Neural cell (in vitro differentiated cells): ENCODE results near the gene BCDIN3D. TPM values are rescaled to one million over a fixed set of nuclear protein-coding genes. Genes with fewer than 3 reads are reported as not detected.

ENCODE experiments used
- H2AFZ ChIP-seq: fragments of 200-600, 300-800 bp; sonication (generic), shearing (Covaris generic); 2 replicates; pipeline ENCODE4 v1.6.0; 2014; ENCODE audit warnings: low read depth, mild to moderate bottlenecking, antibody characterized with exemption, low read length, moderate library complexity
- H3F3A ChIP-seq: fragments of 200-600 bp; shearing (Covaris generic); 2 replicates; pipeline ENCODE4 v1.6.1; 2016; ENCODE audit warnings: mild to moderate bottlenecking, moderate library complexity, mixed read lengths, antibody characterized with exemption, low read length; ENCODE audit not compliant: insufficient read depth, poor library complexity, severe bottlenecking
- H3K27ac ChIP-seq: fragments of 200-600, 300-800 bp; sonication (generic), shearing (Covaris generic); 2 replicates; pipeline ENCODE4 v1.5.1; 2014; ENCODE audit warnings: mild to moderate bottlenecking, low read length, moderate library complexity
- H3K27me3 ChIP-seq: fragments of 300-800, 200-600 bp; sonication (generic), shearing (Covaris generic); 2 replicates; pipeline ENCODE4 v1.6.0; 2014; ENCODE audit warnings: mild to moderate bottlenecking, low read depth, low read length, moderate library complexity; ENCODE audit not compliant: insufficient read depth
- H3K36me3 ChIP-seq: fragments of 300-800, 200-600 bp; sonication (generic), shearing (Covaris generic); 2 replicates; pipeline ENCODE4 v1.5.1; 2014; ENCODE audit warnings: mild to moderate bottlenecking, antibody characterized with exemption, low read length, moderate library complexity; ENCODE audit not compliant: insufficient read depth
- H3K4me2 ChIP-seq: fragments of 300-800, 200-600 bp; sonication (generic), shearing (Covaris generic); 2 replicates; pipeline ENCODE4 v1.6.0; 2014; ENCODE audit warnings: mild to moderate bottlenecking, low read length
- H3K4me3 ChIP-seq: fragments of 300-800, 200-600 bp; sonication (generic), shearing (Covaris generic); 2 replicates; pipeline ENCODE4 v1.5.1; 2014; ENCODE audit warnings: mild to moderate bottlenecking, low read length, moderate library complexity
- H3K79me2 ChIP-seq: fragments of 200-600 bp; shearing (Covaris generic); replicated peaks from 2 replicates; pipeline ENCODE4 v1.6.0; 2014; ENCODE audit warnings: mild to moderate bottlenecking, low read length, moderate library complexity; ENCODE audit not compliant: insufficient read depth
- H3K9ac ChIP-seq: fragments of 300-800, 200-600 bp; sonication (generic), shearing (Covaris generic); 2 replicates; pipeline ENCODE4 v1.6.1; 2016; ENCODE audit warnings: mild to moderate bottlenecking, low read length, mixed read lengths
- H3K9me2 ChIP-seq: fragments of 200-600 bp; shearing (Covaris generic); 2 replicates; pipeline ENCODE4 v1.6.1; 2016; ENCODE audit warnings: mild to moderate bottlenecking, low read length, mixed read lengths; ENCODE audit not compliant: insufficient read depth
- H3K9me3 ChIP-seq: fragments of 200-600, 300-800 bp; sonication (generic), shearing (Covaris generic); 2 replicates; pipeline ENCODE4 v1.6.1; 2016; ENCODE audit warnings: mild to moderate bottlenecking, mixed run types, low read length, moderate library complexity, mixed read lengths
- H4K20me1 ChIP-seq: fragments of 200-600 bp; shearing (Covaris generic); 2 replicates; pipeline ENCODE4 v1.6.1; 2016; ENCODE audit warnings: mild to moderate bottlenecking, mixed run types; ENCODE audit not compliant: insufficient read depth
- CTCF ChIP-seq: fragments of 450-650 bp; IDR thresholded peaks from 2 replicates; pipeline ENCODE4 v1.5.1; 2014; ENCODE audit warnings: antibody characterized with exemption, mild to moderate bottlenecking, moderate library complexity; ENCODE audit not compliant: poor library complexity, severe bottlenecking
- EP300 ChIP-seq: fragments of 450-650 bp; conservative IDR thresholded peaks from 2 replicates; pipeline ENCODE4 v1.6.1; 2014; ENCODE audit warnings: antibody characterized with exemption, mild to moderate bottlenecking, moderate library complexity; ENCODE audit not compliant: poor library complexity, severe bottlenecking
- EZH2 ChIP-seq: fragments of 200-600, 300-800 bp; shearing (Covaris generic), sonication (generic); IDR thresholded peaks from 2 replicates; pipeline ENCODE4 v1.6.1; 2014; ENCODE audit warnings: antibody characterized with exemption, low read length, borderline replicate concordance, mild to moderate bottlenecking; ENCODE audit not compliant: insufficient read depth, poor library complexity, severe bottlenecking
- MXI1 ChIP-seq: fragments of 450-650 bp; conservative IDR thresholded peaks from 2 replicates; pipeline ENCODE4 v1.6.1; 2014; ENCODE audit warnings: antibody characterized with exemption, mild to moderate bottlenecking; ENCODE audit not compliant: poor library complexity, severe bottlenecking
- POLR2AphosphoS5 ChIP-seq: IDR thresholded peaks from 2 replicates; pipeline ENCODE4 v1.6.1; 2012
- RAD21 ChIP-seq: fragments of 450-650 bp; conservative IDR thresholded peaks from 2 replicates; pipeline ENCODE4 v1.6.1; 2014; ENCODE audit warnings: antibody characterized with exemption, mild to moderate bottlenecking, moderate library complexity
- SMC3 ChIP-seq: fragments of 450-650 bp; conservative IDR thresholded peaks from 2 replicates; pipeline ENCODE4 v1.6.1; 2014; ENCODE audit warnings: antibody characterized with exemption, mild to moderate bottlenecking, moderate library complexity; ENCODE audit not compliant: poor library complexity
- TAF1 ChIP-seq: IDR thresholded peaks from 2 replicates; pipeline ENCODE4 v1.6.1; 2012; ENCODE audit warnings: low read depth
- polyA plus RNA-seq: library from polyadenylated mRNA; depleted of rRNA; stranded (reverse); fragments of >200 nt; gene quantifications from 2 replicates; pipeline ENCODE4 v1.2.3, GENCODE V29; 2014
- TF ChIP-seq, protein P1 (sequence below): IDR thresholded peaks from 2 replicates; pipeline ENCODE4 v1.6.1; 2012; ENCODE audit warnings: borderline replicate concordance

BCDIN3D gene
- polyA plus RNA-seq, 1 donor from 2014 or later, result 10.0 TPM

GRCh38 chr12:49891012-49891411, 48.1 kb upstream of the BCDIN3D start:
- H3K4me2 ChIP-seq, result no peak overlapping the region
- H3K9ac ChIP-seq, result no peak overlapping the region
- no peak overlapping the region for H2AFZ ChIP-seq
- TF ChIP-seq RAD21, result no peak
- TF ChIP-seq TAF1, result no peak
- TF ChIP-seq, protein P1, sequence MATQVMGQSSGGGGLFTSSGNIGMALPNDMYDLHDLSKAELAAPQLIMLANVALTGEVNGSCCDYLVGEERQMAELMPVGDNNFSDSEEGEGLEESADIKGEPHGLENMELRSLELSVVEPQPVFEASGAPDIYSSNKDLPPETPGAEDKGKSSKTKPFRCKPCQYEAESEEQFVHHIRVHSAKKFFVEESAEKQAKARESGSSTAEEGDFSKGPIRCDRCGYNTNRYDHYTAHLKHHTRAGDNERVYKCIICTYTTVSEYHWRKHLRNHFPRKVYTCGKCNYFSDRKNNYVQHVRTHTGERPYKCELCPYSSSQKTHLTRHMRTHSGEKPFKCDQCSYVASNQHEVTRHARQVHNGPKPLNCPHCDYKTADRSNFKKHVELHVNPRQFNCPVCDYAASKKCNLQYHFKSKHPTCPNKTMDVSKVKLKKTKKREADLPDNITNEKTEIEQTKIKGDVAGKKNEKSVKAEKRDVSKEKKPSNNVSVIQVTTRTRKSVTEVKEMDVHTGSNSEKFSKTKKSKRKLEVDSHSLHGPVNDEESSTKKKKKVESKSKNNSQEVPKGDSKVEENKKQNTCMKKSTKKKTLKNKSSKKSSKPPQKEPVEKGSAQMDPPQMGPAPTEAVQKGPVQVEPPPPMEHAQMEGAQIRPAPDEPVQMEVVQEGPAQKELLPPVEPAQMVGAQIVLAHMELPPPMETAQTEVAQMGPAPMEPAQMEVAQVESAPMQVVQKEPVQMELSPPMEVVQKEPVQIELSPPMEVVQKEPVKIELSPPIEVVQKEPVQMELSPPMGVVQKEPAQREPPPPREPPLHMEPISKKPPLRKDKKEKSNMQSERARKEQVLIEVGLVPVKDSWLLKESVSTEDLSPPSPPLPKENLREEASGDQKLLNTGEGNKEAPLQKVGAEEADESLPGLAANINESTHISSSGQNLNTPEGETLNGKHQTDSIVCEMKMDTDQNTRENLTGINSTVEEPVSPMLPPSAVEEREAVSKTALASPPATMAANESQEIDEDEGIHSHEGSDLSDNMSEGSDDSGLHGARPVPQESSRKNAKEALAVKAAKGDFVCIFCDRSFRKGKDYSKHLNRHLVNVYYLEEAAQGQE, result no peak
- no peak for TF ChIP-seq MXI1
- no peak for TF ChIP-seq EZH2
- no peak for TF ChIP-seq POLR2AphosphoS5
- no peak for TF ChIP-seq CTCF
- no peak for TF ChIP-seq SMC3
- no peaks in the 10 kb centered on the region for H3K79me2 ChIP-seq
- no peak overlapping the region for H3K4me3 ChIP-seq
- no peaks in the 10 kb centered on the region for H4K20me1 ChIP-seq
- H3K27me3 ChIP-seq, result no peaks in the 10 kb centered on the region
- H3K36me3 ChIP-seq, result no peaks in the 10 kb centered on the region
- H3K9me3 ChIP-seq, result no peaks in the 10 kb centered on the region
- H3F3A ChIP-seq, result no peaks in the 10 kb centered on the region
- H3K27ac ChIP-seq, result no peak overlapping the region
- H3K9me2 ChIP-seq, result no peaks in the 10 kb centered on the region

GRCh38 chr12:49890096-49890461, 47.2 kb upstream of the BCDIN3D start:
- no peak for TF ChIP-seq MXI1
- TF ChIP-seq EZH2, result no peak
- no peak for TF ChIP-seq RAD21
- no peak for TF ChIP-seq EP300
- no peak for TF ChIP-seq CTCF
- TF ChIP-seq, protein P1, result no peak
- TF ChIP-seq POLR2AphosphoS5, result no peak
- TF ChIP-seq SMC3, result no peak
- TF ChIP-seq TAF1, result no peak
- Histone ChIP-seq H3K79me2 (no peaks in the 10 kb centered on the region), H3K27me3 (no peaks in the 10 kb centered on the region), H3K4me2 (no peak overlapping the region), H3F3A (no peaks in the 10 kb centered on the region), H3K9ac (no peak overlapping the region), H2AFZ (no peak overlapping the region), H3K36me3 (no peaks in the 10 kb centered on the region), H4K20me1 (no peaks in the 10 kb centered on the region), H3K9me2 (no peaks in the 10 kb centered on the region), H3K4me3 (no peak overlapping the region), H3K9me3 (no peaks in the 10 kb centered on the region), H3K27ac (no peak overlapping the region)
